A549 treated with Mapracorat at 1 μM for 4 hours (cell line): ENCODE results near the gene NEURL1B. TPM values are rescaled to one million over a fixed set of nuclear protein-coding genes. Genes with fewer than 3 reads are reported as not detected.

Experiments
- total RNA-seq: library from RNA; stranded (reverse); fragments of 200-300 nt; extraction: Qiagen RNA extraction; gene quantifications from 5 replicates; pipeline ENCODE4 v1.2.3, GENCODE V29; 2022

NEURL1B gene, protein sequence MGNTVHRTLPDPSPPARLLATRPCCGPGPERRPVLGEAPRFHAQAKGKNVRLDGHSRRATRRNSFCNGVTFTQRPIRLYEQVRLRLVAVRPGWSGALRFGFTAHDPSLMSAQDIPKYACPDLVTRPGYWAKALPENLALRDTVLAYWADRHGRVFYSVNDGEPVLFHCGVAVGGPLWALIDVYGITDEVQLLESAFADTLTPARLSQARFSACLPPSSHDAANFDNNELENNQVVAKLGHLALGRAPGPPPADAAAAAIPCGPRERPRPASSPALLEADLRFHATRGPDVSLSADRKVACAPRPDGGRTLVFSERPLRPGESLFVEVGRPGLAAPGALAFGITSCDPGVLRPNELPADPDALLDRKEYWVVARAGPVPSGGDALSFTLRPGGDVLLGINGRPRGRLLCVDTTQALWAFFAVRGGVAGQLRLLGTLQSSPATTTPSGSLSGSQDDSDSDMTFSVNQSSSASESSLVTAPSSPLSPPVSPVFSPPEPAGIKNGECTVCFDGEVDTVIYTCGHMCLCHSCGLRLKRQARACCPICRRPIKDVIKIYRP
- 5.1 to 7.6 TPM (median 6.8 TPM) in 5 replicates for total RNA-seq

DNA sequence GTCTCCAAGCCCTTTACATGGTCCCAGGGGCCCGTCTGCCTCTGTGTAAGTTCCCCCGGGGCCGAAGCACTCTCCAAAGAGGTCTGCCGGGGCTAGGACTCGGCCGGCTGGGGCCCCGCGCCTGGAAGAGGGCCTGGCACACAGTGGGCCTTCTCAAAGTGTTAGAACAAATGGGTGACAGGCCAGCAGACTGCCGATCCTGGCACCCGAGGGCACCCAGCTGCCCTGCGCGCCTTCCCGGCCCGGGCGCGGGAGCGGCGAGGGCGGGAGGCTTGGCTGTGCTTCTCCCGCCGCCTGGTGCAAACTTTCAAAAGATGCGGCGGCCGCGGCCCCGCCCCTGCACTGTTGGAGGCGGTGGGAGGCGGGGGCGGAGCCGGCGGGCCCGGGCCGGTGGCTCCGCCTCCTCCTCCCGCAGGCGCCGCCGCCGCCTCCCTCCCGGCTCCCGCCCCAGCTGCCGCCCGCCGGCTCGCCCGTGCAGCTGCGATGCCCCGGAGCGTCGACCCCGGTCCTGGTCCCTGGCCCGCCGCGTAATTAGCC lies at the start of gene NEURL1B:
TSS of gene NEURL1B (plus strand) at position 442 of the 537 bp plus-strand sequence. CDS start 144 bp downstream, outside the sequence.

Other genes starting within 250 kb of the NEURL1B start
- 16.3 to 19.6 TPM (median 18.4 TPM) in 5 replicates for gene SH3PXD2B, start 186.7 kb upstream of the NEURL1B start, total RNA-seq
- gene DUSP1, start 129.9 kb downstream of the NEURL1B start, total RNA-seq, result 480 to 624 TPM (median 602 TPM) in 5 replicates
- 296 to 347 TPM (median 328 TPM) in 5 replicates for gene ERGIC1, start 193.0 kb downstream of the NEURL1B start, total RNA-seq